Liver (tissue), 9 donors: ENCODE data around the gene PNPLA6. TPM values are rescaled to one million over a fixed set of nuclear protein-coding genes. Genes with fewer than 3 reads are reported as not detected.
A peak's percentile ranks its signal among the peaks of the same experiment; 100 is the strongest.

Experiments
- DNase-seq: peaks from one replicate; pipeline ENCODE4 v3.0.0-alpha.2; 2017; ENCODE audit warnings: low spot score
- H3K27ac ChIP-seq, 2 donors: one replicate each; pipeline ENCODE4 v1.7.0; 2013; ENCODE audit warnings: inconsistent platforms in 2 of 2, low read length in 2 of 2, control low read depth in 1 of 2, low read depth in 1 of 2, mild to moderate bottlenecking in 1 of 2
- H3K27me3 ChIP-seq, 4 donors: one replicate each; pipeline versions ENCODE4 v1.6.1 to v1.7.0; 2013; ENCODE audit warnings: low read length in 3 of 4, inconsistent platforms in 1 of 4, mild to moderate bottlenecking in 1 of 4, moderate library complexity in 1 of 4; ENCODE audit not compliant: control insufficient read depth in 4 of 4, insufficient read depth in 4 of 4
- H3K36me3 ChIP-seq, 4 donors: one replicate each; pipeline versions ENCODE4 v1.6.1 to v1.7.0; 2013; ENCODE audit warnings: low read length in 3 of 4, mild to moderate bottlenecking in 3 of 4, low read depth in 1 of 4, moderate library complexity in 1 of 4; ENCODE audit not compliant: control insufficient read depth in 4 of 4, insufficient read depth in 3 of 4
- H3K4me1 ChIP-seq, 4 donors: one replicate each; pipeline versions ENCODE4 v1.6.1 to v1.7.0; 2013; ENCODE audit warnings: low read length in 3 of 4, mild to moderate bottlenecking in 3 of 4, moderate library complexity in 1 of 4; ENCODE audit not compliant: control insufficient read depth in 4 of 4, insufficient read depth in 4 of 4
- H3K4me3 ChIP-seq, 3 donors: one replicate each; pipeline versions ENCODE4 v1.6.1 to v1.7.0; 2013; ENCODE audit warnings: low read length in 3 of 3, control low read depth in 1 of 3, low read depth in 1 of 3, mild to moderate bottlenecking in 1 of 3
- H3K9ac ChIP-seq, 2 donors: one replicate each; pipeline ENCODE4 v1.7.0; 2013; ENCODE audit warnings: low read length in 2 of 2, mild to moderate bottlenecking in 2 of 2, moderate library complexity in 2 of 2, control low read depth in 1 of 2, low read depth in 1 of 2
- H3K9me3 ChIP-seq, 4 donors: one replicate each; pipeline versions ENCODE4 v1.6.1 to v1.7.0; 2013; ENCODE audit warnings: low read length in 3 of 4; ENCODE audit not compliant: control insufficient read depth in 4 of 4
- ATF3 ChIP-seq: IDR thresholded peaks from 2 replicates; pipeline ENCODE4 v1.6.1; 2016; ENCODE audit warnings: antibody characterized with exemption
- FOXA1 ChIP-seq: IDR thresholded peaks from 2 replicates; pipeline ENCODE4 v1.6.1; 2016; ENCODE audit warnings: antibody characterized with exemption
- FOXA2 ChIP-seq: IDR thresholded peaks from 2 replicates; pipeline ENCODE4 v1.6.1; 2016; ENCODE audit warnings: antibody characterized with exemption
- GABPA ChIP-seq, 2 donors: IDR thresholded peaks in 1 of 2; conservative IDR thresholded peaks in 1 of 2; 2 replicates each; pipeline ENCODE4 v1.6.1; 2016; ENCODE audit warnings: antibody characterized with exemption in 2 of 2, mild to moderate bottlenecking in 1 of 2, moderate library complexity in 1 of 2
- HNF4A ChIP-seq, 2 donors: conservative IDR thresholded peaks; 2 replicates each; pipeline ENCODE4 v1.6.1; 2016; ENCODE audit warnings: antibody characterized with exemption in 2 of 2, mild to moderate bottlenecking in 2 of 2
- NR2F2 ChIP-seq: IDR thresholded peaks from 2 replicates; pipeline ENCODE4 v1.6.1; 2016; ENCODE audit warnings: antibody characterized with exemption
- RAD21 ChIP-seq, 2 donors: IDR thresholded peaks; 2 replicates each; pipeline ENCODE4 v1.6.1; 2016; ENCODE audit warnings: antibody characterized with exemption in 2 of 2, mild to moderate bottlenecking in 2 of 2
- REST ChIP-seq: IDR thresholded peaks from 2 replicates; pipeline ENCODE4 v1.6.1; 2016; ENCODE audit warnings: antibody characterized with exemption, mild to moderate bottlenecking
- SP1 ChIP-seq: IDR thresholded peaks from 2 replicates; pipeline ENCODE4 v1.6.1; 2018; ENCODE audit warnings: antibody characterized with exemption, mild to moderate bottlenecking
- TAF1 ChIP-seq: conservative IDR thresholded peaks from 2 replicates; pipeline ENCODE4 v1.6.1; 2016; ENCODE audit warnings: antibody characterized with exemption, mild to moderate bottlenecking
- YY1 ChIP-seq: IDR thresholded peaks from 2 replicates; pipeline ENCODE4 v1.6.1; 2016; ENCODE audit warnings: antibody characterized with exemption, mild to moderate bottlenecking
- WGBS: extraction: QIAGEN DNeasy Blood & Tissue Kit; methylation state at CpG from one replicate; pipeline ENCODE4 v1.1.7; 2013; 5-methylcytosine and 5-hydroxymethylcytosine counted together
- polyA plus RNA-seq, 2 donors: library from polyadenylated mRNA; stranded (reverse) in 1 of 2; unstranded in 1 of 2; fragments of 200-250 nt in 1 of 2; fragments of >200 nt in 1 of 2; fragmentation: Nextera tagmentation in 1 of 2; extraction: Ambion mirVana in 1 of 2; gene quantifications; one replicate each; pipeline versions ENCODE4 v1.2.1 to v1.2.3, GENCODE V29; 2013 to 2015
- total RNA-seq, 2 donors: library from RNA; depleted of rRNA; stranded (reverse); fragments of >200 nt; gene quantifications; one replicate each; pipeline ENCODE4 v1.2.3, GENCODE V29; 2014
- TF ChIP-seq, protein P1 (sequence below): IDR thresholded peaks from 2 replicates; pipeline ENCODE4 v1.6.1; 2016; ENCODE audit warnings: antibody characterized with exemption
- TF ChIP-seq, protein P2 (sequence below): IDR thresholded peaks from 2 replicates; pipeline ENCODE4 v1.6.1; 2016; ENCODE audit warnings: antibody characterized with exemption
- donor health status: healthy.
- donor health status: healthy.
- donor health status: healthy.
- donor health status: healthy.
- donor health status: healthy.

Gene PNPLA6
- total and polyA plus RNA-seq, 4 donors: 20.9 to 68.4 (median 28.0) TPM

DNA sequence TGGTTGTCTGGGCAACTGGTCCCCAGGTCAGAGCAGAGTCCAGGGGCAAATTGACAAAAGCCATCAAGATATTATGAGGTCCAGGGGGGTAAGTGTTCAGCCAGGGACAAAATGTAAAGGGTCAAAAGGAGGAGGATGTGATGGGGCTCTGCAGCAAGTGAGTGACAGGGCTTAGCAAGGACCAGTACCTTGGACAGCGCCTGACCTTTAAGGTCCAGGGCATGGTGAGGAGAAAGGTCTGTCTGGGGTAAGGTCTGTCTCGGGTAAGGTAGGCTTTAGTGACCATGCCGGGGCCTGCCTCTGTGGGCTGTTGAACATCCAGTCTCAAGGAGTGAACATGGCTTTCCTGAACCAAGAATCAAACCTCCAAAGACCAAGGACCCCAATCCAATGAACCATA lies 25.9 kb upstream of the PNPLA6 start:
- TF ChIP-seq YY1: no peak
- TF ChIP-seq REST: peak; percentile 98
- no peak for TF ChIP-seq HNF4A (conservative IDR thresholded peaks at IDR 0.05)
- TF ChIP-seq SP1: no peak
- WGBS: 30% methylated on average over 3 of the region's 3 CpGs
- H3K9me3 ChIP-seq: no peaks in the 10 kb centered on the region
- no peak overlapping the region for H3K4me3 ChIP-seq
- DNase-seq: no peak
- no peak overlapping the region for H3K27ac ChIP-seq
- H3K27me3 ChIP-seq: no peaks in the 10 kb centered on the region
- no peaks in the 10 kb centered on the region for H3K36me3 ChIP-seq
- no peak overlapping the region for H3K9ac ChIP-seq
- H3K4me1 ChIP-seq: peaks cover 0 to 3% (median 0%) of the 10 kb centered on the region in 4 donors

DNA sequence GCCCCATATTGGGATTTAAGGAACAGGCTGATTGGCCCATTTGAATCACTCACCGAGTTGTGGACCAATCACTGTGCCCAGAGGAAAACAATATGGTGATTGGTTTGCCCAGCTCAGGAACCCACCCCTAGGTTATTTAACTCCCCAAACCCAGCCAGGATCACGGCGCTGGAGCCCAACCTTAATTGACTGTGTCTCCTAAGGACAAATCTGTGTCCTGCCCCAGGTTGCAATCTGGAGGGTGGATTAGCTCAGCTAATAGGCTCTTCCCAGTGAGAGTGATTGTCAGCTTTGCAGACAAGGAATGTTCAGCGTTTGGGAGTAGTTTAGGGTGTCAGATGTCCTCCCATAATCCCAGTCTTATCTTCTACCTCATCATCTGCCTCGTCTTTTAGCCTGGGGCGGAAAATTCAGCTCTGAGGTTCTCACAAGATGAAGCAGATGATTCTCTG lies 23.1 kb upstream of the PNPLA6 start:
- no peak for TF ChIP-seq REST
- TF ChIP-seq RAD21 (IDR thresholded peaks at IDR 0.05): no peak
- TF ChIP-seq GABPA (IDR thresholded peaks at IDR 0.05 in 1 of 2, conservative IDR thresholded peaks at IDR 0.05 in 1 of 2): no peak
- no peak for TF ChIP-seq YY1
- TF ChIP-seq, protein P1, sequence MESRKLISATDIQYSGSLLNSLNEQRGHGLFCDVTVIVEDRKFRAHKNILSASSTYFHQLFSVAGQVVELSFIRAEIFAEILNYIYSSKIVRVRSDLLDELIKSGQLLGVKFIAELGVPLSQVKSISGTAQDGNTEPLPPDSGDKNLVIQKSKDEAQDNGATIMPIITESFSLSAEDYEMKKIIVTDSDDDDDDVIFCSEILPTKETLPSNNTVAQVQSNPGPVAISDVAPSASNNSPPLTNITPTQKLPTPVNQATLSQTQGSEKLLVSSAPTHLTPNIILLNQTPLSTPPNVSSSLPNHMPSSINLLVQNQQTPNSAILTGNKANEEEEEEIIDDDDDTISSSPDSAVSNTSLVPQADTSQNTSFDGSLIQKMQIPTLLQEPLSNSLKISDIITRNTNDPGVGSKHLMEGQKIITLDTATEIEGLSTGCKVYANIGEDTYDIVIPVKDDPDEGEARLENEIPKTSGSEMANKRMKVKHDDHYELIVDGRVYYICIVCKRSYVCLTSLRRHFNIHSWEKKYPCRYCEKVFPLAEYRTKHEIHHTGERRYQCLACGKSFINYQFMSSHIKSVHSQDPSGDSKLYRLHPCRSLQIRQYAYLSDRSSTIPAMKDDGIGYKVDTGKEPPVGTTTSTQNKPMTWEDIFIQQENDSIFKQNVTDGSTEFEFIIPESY: no peak
- TF ChIP-seq NR2F2: no peak
- TF ChIP-seq TAF1: no peak
- TF ChIP-seq, protein P2, sequence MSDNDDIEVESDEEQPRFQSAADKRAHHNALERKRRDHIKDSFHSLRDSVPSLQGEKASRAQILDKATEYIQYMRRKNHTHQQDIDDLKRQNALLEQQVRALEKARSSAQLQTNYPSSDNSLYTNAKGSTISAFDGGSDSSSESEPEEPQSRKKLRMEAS: no peak
- TF ChIP-seq ATF3: no peak
- TF ChIP-seq FOXA2: no peak
- no peak for TF ChIP-seq FOXA1
- Histone ChIP-seq H3K9ac (no peak overlapping the region), H3K27me3 (no peaks in the 10 kb centered on the region), H3K4me1 (peaks cover 2 to 16% (median 11%) of the 10 kb centered on the region in 4 donors), H3K27ac (no peak overlapping the region), H3K36me3 (no peaks in the 10 kb centered on the region), H3K9me3 (no peaks in the 10 kb centered on the region), H3K4me3 (no peak overlapping the region)
- DNase-seq: no peak
- WGBS: 56% methylated on average over 6 of the region's 6 CpGs
